Measurements from ENCODE around the gene ANKRD63.
A peak's percentile ranks its signal among the peaks of the same experiment; 100 is the strongest.

ANKRD63 gene

GRCh38 chr15:40280260-40281056, 2.4 kb downstream of the ANKRD63 start:
- DNase-seq (ENCODE audit: low spot score): no peak

GRCh38 chr15:40279437-40280141, 3.3 kb downstream of the ANKRD63 start:
- Histone ChIP-seq H3K27me3 (ENCODE audit: insufficient read depth, poor library complexity, severe bottlenecking) (peaks cover 38% of the 10 kb centered on the region), H3K27ac (ENCODE audit: poor library complexity, severe bottlenecking) (no peak overlapping the region), H3K9me3 (ENCODE audit: severe bottlenecking) (no peaks in the 10 kb centered on the region), H3K36me3 (ENCODE audit: low read depth) (no peaks in the 10 kb centered on the region), H3K4me1 (ENCODE audit: insufficient read depth, poor library complexity, severe bottlenecking) (no peaks in the 10 kb centered on the region), H3K4me3 (ENCODE audit: severe bottlenecking) (no peak overlapping the region)
- no peak for DNase-seq (ENCODE audit: low spot score)
- peak; percentile 61 for ATAC-seq (ENCODE audit: low read depth)
- peak; percentile 100 for TF ChIP-seq CTCF (IDR thresholded peaks at IDR 0.05; ENCODE audit: poor library complexity, severe bottlenecking)

More at GRCh38 chr15:40280260-40281056, 2.4 kb downstream of the ANKRD63 start:
- Histone ChIP-seq H3K4me3 (ENCODE audit: severe bottlenecking) (no peak overlapping the region), H3K27ac (ENCODE audit: poor library complexity, severe bottlenecking) (no peak overlapping the region), H3K27me3 (ENCODE audit: insufficient read depth, poor library complexity, severe bottlenecking) (peaks cover 38% of the 10 kb centered on the region), H3K36me3 (ENCODE audit: low read depth) (no peaks in the 10 kb centered on the region), H3K4me1 (ENCODE audit: insufficient read depth, poor library complexity, severe bottlenecking) (no peaks in the 10 kb centered on the region), H3K9me3 (ENCODE audit: severe bottlenecking) (no peaks in the 10 kb centered on the region)
- no peak for TF ChIP-seq CTCF (IDR thresholded peaks at IDR 0.05; ENCODE audit: poor library complexity, severe bottlenecking)
- no peak for ATAC-seq (ENCODE audit: low read depth)

GRCh38 chr15:40278026-40278425, 4.8 kb downstream of the ANKRD63 start:
- peaks cover 26% of the 10 kb centered on the region for H3K27me3 ChIP-seq (ENCODE audit: insufficient read depth, poor library complexity, severe bottlenecking)
- no peak overlapping the region for H3K27ac ChIP-seq (ENCODE audit: poor library complexity, severe bottlenecking)
- no peak for ATAC-seq (ENCODE audit: low read depth)

GRCh38 chr15:40277471-40277870, 5.4 kb downstream of the ANKRD63 start:
- no peak for ATAC-seq (ENCODE audit: low read depth)
- H3K9me3 ChIP-seq (ENCODE audit: severe bottlenecking): no peaks in the 10 kb centered on the region
- no peak for TF ChIP-seq CTCF (IDR thresholded peaks at IDR 0.05; ENCODE audit: poor library complexity, severe bottlenecking)
- no peak for DNase-seq (ENCODE audit: low spot score)
- H3K4me3 ChIP-seq (ENCODE audit: severe bottlenecking): no peak overlapping the region
- no peaks in the 10 kb centered on the region for H3K36me3 ChIP-seq (ENCODE audit: low read depth)
- H3K27ac ChIP-seq (ENCODE audit: poor library complexity, severe bottlenecking): no peak overlapping the region
- H3K4me1 ChIP-seq (ENCODE audit: insufficient read depth, poor library complexity, severe bottlenecking): no peaks in the 10 kb centered on the region
- H3K27me3 ChIP-seq (ENCODE audit: insufficient read depth, poor library complexity, severe bottlenecking): peaks cover 20% of the 10 kb centered on the region

More at GRCh38 chr15:40278026-40278425, 4.8 kb downstream of the ANKRD63 start:
- H3K36me3 ChIP-seq (ENCODE audit: low read depth): no peaks in the 10 kb centered on the region
- no peak for TF ChIP-seq CTCF (IDR thresholded peaks at IDR 0.05; ENCODE audit: poor library complexity, severe bottlenecking)
- H3K4me1 ChIP-seq (ENCODE audit: insufficient read depth, poor library complexity, severe bottlenecking): no peaks in the 10 kb centered on the region
- DNase-seq (ENCODE audit: low spot score): no peak
- no peaks in the 10 kb centered on the region for H3K9me3 ChIP-seq (ENCODE audit: severe bottlenecking)
- H3K4me3 ChIP-seq (ENCODE audit: severe bottlenecking): no peak overlapping the region
